CD4-positive, alpha-beta T cell treated with Interleukin-1 beta for 1 hour (primary cell): Measurements from ENCODE around the gene NTN3.
"Not testable (repeated sequence)": the region's sequence is repeated elsewhere in the genome, so short reads cannot be mapped to it uniquely, and the experiment has no call there.

ENCODE experiments used
- DNase-seq, 2 donors: peaks; one replicate each; pipeline ENCODE4 v3.0.0-alpha.2; 2020 to 2022

NTN3 gene

DNA sequence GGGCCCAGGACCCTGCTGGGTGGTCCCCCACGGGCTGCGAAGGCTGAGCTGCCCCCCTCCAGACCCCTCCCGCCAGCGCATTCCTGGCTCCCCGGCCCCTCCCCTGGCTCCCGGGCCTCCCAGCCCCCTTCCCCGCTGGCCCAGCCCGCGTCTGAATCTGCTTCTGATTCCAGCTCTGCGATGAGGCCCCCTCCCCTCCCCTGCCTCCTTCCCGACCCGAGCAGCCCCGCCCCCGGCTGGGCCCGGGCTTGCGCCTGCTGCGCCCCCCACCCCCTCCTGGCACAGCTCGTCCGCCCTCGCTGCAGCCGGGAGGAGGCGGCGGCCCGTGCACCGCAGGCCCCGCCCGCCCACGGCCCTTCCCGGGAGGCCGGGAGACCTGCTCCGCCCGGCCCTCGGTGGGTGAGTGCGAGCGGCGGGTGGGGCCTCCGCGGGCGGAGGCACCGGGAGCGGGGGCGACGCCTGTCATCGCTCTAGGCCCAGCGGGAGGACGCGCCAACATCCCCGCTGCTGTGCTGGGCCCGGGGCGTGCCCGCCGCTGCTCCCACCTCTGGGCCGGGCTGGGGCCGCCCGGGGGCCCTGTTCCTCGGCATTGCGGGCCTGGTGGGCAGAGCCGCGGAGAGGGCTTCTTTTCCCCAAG, at the start of gene NTN3:
Gene NTN3 (plus strand): TSS at position 282 of the 637 bp plus-strand sequence. CDS start 405 bp downstream, outside the sequence.
- no peak for DNase-seq

DNA sequence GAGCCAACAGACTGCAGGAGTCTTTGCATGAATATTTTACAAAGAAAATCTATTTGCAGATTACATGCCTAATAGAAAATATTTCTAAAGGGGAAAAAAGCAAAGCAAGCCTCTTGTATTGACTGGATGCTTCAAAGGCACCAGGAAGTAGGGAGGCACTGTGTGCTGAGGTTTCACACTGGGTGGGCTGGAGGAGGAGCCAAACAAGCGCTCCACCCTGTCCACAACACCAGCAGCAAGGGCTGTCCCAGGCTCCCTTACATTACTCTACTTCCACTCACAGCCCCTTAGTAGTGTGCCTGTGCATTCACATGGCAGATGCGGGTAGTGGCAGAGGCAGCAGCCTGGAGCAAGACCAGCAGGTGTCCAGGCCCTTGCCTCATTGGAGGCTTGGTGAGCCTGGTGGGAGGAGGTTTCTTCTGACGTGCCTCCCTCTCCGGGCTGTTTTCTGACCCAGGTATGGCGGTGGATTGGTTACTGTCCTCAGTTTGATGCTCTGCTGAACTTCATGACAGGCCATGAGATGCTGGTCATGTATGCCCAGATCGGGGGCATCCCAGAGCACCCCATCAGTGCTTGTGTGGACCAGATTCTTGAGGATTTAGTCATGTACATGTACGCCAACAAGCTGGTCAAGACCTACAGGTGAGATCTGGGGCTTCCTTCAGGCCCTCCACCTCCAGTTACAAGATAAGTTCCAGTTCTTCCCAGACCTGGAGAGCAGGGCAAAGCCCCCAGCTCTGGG, 48.8 kb upstream of the NTN3 start:
- DNase-seq: no peak

- DNase-seq: no peak
These were observed 46.8 kb upstream of the NTN3 start for GRCh38 chr16:2424061-2425007.

DNA sequence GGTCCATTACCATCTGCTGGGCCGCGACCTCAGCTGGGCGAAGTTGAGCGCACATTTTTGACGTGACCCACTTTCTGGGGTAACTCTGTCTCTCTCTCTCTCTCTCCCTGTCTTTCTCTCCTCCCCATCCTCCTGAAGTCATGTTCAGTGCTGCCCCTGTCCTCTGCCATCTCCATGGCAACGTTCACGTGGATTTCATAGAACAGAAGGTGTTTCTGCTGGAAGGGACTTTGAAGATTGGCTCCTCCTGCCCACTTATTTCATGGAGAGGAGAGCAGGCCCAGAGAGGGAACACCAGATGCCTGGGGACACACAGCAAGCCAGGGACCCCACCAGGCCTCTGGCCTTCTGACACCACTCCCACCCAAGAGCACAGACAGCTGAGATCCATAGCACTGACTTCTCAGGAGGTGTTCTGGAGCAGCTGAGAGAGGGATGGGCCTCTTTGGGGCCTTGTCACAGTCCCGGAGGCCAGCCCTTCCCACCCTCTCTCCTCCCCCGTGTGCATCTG, 46.0 kb upstream of the NTN3 start:
- DNase-seq: no peak

- DNase-seq: no peak
These were observed 45.2 kb upstream of the NTN3 start for GRCh38 chr16:2425825-2426430.

DNA sequence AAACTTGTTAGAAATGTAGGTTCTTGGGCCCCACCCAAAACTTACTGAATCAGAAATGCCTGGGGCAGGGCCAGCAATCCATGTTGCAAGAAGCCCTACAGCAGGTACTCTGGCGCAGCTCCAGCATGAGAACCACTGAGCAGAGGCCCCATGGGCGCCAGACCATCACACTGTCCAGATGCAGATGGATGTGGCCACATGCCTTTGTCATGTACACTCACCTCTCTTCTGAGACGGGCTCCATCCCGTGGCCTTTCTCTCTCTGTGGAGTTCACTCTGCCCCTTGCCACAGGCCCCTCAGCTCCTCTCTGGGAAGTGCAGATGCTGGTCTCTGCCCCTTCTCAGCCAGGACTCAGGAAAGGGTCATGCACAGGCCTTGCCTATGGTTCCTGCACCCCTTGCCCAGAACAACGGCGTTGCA, 44.1 kb upstream of the NTN3 start:
- DNase-seq: no peak

DNA sequence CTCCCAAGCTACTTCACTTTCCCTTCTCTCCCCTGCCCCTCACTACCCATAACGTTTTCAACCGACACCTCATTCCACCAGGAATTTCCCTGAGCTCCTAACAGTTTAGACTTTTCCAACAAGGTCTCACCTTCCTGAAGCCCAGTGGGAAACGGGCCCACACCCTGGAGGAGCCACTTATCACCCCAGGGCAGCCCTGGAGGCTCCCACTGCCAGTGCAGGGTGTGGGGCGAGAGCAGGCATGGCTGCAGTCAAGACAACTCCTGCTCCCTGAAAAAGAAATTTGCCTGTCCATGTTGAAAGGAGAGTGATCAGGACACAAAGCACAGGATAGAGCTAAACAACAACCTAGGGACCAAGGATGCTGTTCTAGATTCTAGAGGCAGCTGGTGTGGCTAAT, 43.6 kb upstream of the NTN3 start:
- DNase-seq: no peak

- peak in 1 of 2 donors; percentile 24 for DNase-seq
These were observed 42.9 kb upstream of the NTN3 start for GRCh38 chr16:2428051-2428783.

DNA sequence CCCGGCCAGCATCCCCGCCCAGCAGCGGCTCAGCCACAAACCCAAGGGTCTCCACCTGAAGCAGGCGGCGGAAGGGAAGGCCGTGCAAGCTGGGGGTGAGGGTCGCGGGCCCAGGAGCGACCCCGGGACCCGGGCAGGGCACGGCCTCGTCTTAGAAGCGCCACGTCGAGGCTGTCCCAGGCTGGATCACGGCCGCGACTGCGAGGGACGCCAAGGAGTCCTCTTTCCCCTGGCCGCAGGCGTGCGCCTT, 42.4 kb upstream of the NTN3 start:
- DNase-seq: no peak

GRCh38 chr16:2429034-2429770, 41.9 kb upstream of the NTN3 start, which contains the start of gene CCNF:
Gene CCNF (plus strand): TSS chr16:2429447. CDS start chr16:2429482, 35 bp downstream.
- DNase-seq: peak; percentile 97 to 98

DNA sequence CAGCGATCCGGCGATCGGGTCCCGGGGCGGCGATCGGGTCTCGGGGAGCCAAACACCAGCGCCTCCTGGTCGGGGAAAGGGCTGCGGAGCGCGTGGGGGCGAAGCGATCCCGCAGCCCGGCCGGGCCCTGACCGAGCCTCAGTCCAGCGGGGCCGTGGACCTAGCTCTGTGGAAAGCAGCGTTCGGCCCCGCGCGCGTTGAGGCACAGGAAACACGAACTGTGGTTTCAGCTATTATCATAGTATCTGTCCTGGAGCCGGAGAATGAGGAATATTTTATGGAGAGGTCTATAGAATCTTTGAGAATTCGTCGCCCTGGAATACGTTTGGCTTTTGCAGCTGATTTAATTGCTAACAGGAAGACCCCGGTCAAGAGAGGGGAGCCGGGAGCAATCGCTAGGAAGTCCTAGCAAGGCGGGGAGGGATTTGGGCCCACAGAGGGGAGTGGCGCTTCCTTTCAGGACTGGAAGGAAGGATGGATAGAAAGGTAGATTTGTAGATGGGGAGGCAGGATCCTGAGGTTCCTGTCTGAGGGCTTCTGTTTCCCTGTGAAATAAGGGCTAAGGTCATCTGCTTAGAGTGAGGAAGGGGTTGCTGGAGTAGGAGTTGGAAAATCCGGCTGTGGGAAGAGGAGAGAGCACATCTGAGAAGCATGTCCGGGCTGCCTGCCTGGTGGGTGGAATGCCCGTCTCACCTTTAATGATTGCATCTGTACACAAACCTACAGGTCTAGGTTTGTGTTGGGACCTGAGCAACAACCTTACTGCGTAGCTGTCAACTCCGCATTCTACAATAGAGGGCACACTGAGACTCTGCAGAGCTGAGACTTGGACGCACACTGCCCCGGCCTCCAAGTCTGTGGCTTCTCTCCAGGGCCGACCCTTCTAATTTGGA, 41.1 kb upstream of the NTN3 start:
- DNase-seq: peak; percentile 17 to 23

DNA sequence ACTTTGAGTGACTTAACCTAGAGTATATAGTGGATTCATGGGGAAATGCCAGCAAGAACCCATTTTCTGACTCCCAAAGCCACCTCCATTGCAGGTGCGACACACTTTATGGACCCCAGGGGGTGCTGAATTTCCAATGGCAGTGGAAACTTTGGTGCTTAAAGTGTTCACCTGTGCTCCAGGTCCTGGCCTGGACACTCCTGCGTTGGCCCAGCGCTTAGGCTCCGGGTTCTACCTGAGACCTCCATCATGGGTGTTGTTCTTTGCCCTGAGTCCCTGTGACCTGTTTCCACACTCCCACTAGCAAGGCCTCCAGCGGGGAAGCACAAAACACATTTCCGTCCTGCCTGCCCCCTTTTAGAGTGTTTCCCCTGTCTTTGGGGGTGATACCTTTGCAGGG, 38.8 kb upstream of the NTN3 start:
- DNase-seq: no peak

- no peak for DNase-seq
These were observed 38.1 kb upstream of the NTN3 start for GRCh38 chr16:2432801-2433505.

DNA sequence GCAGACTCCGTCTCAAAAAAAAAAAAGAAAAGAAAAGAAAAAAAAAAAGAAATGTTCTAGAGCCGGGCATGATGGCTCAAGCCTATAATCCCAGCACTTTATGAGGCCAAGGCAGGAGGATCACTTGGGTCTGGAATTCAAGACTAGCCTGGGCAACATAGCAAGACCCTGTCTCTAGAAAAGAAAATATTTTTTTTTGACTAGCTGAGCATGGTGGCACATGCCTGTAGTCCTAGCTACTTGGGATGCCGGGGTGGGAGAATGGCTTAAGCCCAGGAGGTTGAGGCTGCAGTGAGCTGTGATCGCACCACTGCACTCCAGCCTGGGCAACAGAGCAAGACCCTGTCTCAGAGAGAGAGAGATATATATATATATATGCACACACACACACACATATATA, 35.9 kb upstream of the NTN3 start:
- not testable (repeated sequence) for DNase-seq

- DNase-seq: no peak
These were observed 35.0 kb upstream of the NTN3 start for GRCh38 chr16:2436110-2436509.

- DNase-seq: no peak
These were observed 33.9 kb upstream of the NTN3 start for GRCh38 chr16:2437032-2437790.

- no peak for DNase-seq
These were observed 33.0 kb upstream of the NTN3 start for GRCh38 chr16:2438121-2438520.

DNA sequence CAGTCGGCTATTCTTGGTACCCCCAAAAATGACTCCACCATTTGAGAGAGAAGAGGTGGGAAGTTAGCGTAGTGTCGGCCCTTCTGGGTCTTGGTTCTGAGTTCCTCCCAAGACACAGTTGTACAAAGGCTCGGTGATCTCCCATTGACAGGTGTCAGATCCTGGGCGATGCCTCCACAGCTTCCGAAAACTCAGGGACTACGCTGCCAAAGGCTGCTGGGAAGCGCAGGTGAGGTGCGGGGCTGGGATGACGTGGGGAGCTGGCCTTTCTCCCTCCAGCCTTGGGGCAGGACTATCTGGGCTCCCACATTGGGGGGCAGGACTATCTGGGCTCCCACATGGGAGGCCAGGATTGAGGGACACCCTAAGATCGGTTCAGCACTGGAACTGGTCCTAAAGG, 31.5 kb upstream of the NTN3 start:
- no peak for DNase-seq
